ENCODE data around the gene KRT82.

KRT82 gene

GRCh38 chr12:52367876-52368275, 38.3 kb downstream of the KRT82 start:
- no peaks in the 10 kb centered on the region for H3K9me2 ChIP-seq (replicated peaks; ENCODE audit: insufficient read depth, low read length)
- H3K79me2 ChIP-seq (ENCODE audit: low read length): no peaks in the 10 kb centered on the region
- H3K27me3 ChIP-seq (replicated peaks; ENCODE audit: insufficient read depth, low read length): peaks cover 98% of the 10 kb centered on the region
- no peak overlapping the region for H3K9ac ChIP-seq (ENCODE audit: low read length)
- H3K36me3 ChIP-seq (replicated peaks; ENCODE audit: insufficient read depth, low read length): no peaks in the 10 kb centered on the region
- no peak overlapping the region for H3K4me2 ChIP-seq (ENCODE audit: low read depth, low read length)
- no peak overlapping the region for H3K27ac ChIP-seq (ENCODE audit: low read length)
- DNase-seq: no peak
- no peaks in the 10 kb centered on the region for H3F3A ChIP-seq (ENCODE audit: insufficient read depth, low read length)
- TF ChIP-seq CTCF (IDR thresholded peaks at IDR 0.05; ENCODE audit: low read length): no peak
- TF ChIP-seq EZH2 (optimal IDR thresholded peaks at IDR 0.05; ENCODE audit: low read depth, low read length): no peak
- TF ChIP-seq EZH2phosphoT487 (IDR thresholded peaks at IDR 0.05; ENCODE audit: low read length): no peak
- H4K20me1 ChIP-seq (ENCODE audit: insufficient read depth, low read length): no peaks in the 10 kb centered on the region
- no peaks in the 10 kb centered on the region for H3K4me1 ChIP-seq (ENCODE audit: low read length)
- H3K9me3 ChIP-seq (replicated peaks; ENCODE audit: insufficient read depth, low read length): no peaks in the 10 kb centered on the region
- H3K4me3 ChIP-seq (ENCODE audit: low read length): no peak overlapping the region
- no peak overlapping the region for H2AFZ ChIP-seq (ENCODE audit: low read length)

GRCh38 chr12:52366738-52367485, 39.2 kb downstream of the KRT82 start, which contains the start of gene KRT85:
Gene KRT85 (minus strand): TSS chr12:52367481. CDS start chr12:52367405, 76 bp downstream.
- no peak for DNase-seq
- H3K9me2 ChIP-seq (replicated peaks; ENCODE audit: insufficient read depth, low read length): no peaks in the 10 kb centered on the region
- TF ChIP-seq EZH2phosphoT487 (IDR thresholded peaks at IDR 0.05; ENCODE audit: low read length): no peak
- H4K20me1 ChIP-seq (ENCODE audit: insufficient read depth, low read length): no peaks in the 10 kb centered on the region
- no peaks in the 10 kb centered on the region for H3K79me2 ChIP-seq (ENCODE audit: low read length)
- no peak within 1 kb of the TSS for H3K4me3 ChIP-seq (ENCODE audit: low read length)
- H3F3A ChIP-seq (ENCODE audit: insufficient read depth, low read length): no peaks in the 10 kb centered on the region
- H3K9me3 ChIP-seq (replicated peaks; ENCODE audit: insufficient read depth, low read length): no peaks in the 10 kb centered on the region
- no peak within 1 kb of the TSS for H2AFZ ChIP-seq (ENCODE audit: low read length)
- H3K4me2 ChIP-seq (ENCODE audit: low read depth, low read length): no peak within 1 kb of the TSS
- no peaks in the 10 kb centered on the region for H3K36me3 ChIP-seq (replicated peaks; ENCODE audit: insufficient read depth, low read length)
- H3K27me3 ChIP-seq (replicated peaks; ENCODE audit: insufficient read depth, low read length): peaks cover 98% of the 10 kb centered on the region
- H3K4me1 ChIP-seq (ENCODE audit: low read length): no peaks in the 10 kb centered on the region
- H3K27ac ChIP-seq (ENCODE audit: low read length): no peak within 1 kb of the TSS
- H3K9ac ChIP-seq (ENCODE audit: low read length): no peak within 1 kb of the TSS

GRCh38 chr12:52364901-52365489, 41.1 kb downstream of the KRT82 start:
- Histone ChIP-seq H3K4me2 (ENCODE audit: low read depth, low read length) (no peak overlapping the region), H3K9ac (ENCODE audit: low read length) (no peak overlapping the region), H3F3A (ENCODE audit: insufficient read depth, low read length) (no peaks in the 10 kb centered on the region), H3K27ac (ENCODE audit: low read length) (no peak overlapping the region), H2AFZ (ENCODE audit: low read length) (no peak overlapping the region), H3K27me3 (replicated peaks; ENCODE audit: insufficient read depth, low read length) (peaks cover 97% of the 10 kb centered on the region), H3K36me3 (replicated peaks; ENCODE audit: insufficient read depth, low read length) (no peaks in the 10 kb centered on the region), H3K4me3 (ENCODE audit: low read length) (no peak overlapping the region), H3K79me2 (ENCODE audit: low read length) (no peaks in the 10 kb centered on the region), H3K9me2 (replicated peaks; ENCODE audit: insufficient read depth, low read length) (no peaks in the 10 kb centered on the region), H3K9me3 (replicated peaks; ENCODE audit: insufficient read depth, low read length) (no peaks in the 10 kb centered on the region), H3K4me1 (ENCODE audit: low read length) (no peaks in the 10 kb centered on the region), H4K20me1 (ENCODE audit: insufficient read depth, low read length) (no peaks in the 10 kb centered on the region)
- DNase-seq: no peak
- TF ChIP-seq EZH2 (optimal IDR thresholded peaks at IDR 0.05; ENCODE audit: low read depth, low read length) (no peak), CTCF (IDR thresholded peaks at IDR 0.05; ENCODE audit: low read length) (no peak), EZH2phosphoT487 (IDR thresholded peaks at IDR 0.05; ENCODE audit: low read length) (no peak)

GRCh38 chr12:52364061-52364460, 42.1 kb downstream of the KRT82 start:
- Histone ChIP-seq H3F3A (ENCODE audit: insufficient read depth, low read length) (no peaks in the 10 kb centered on the region), H3K79me2 (ENCODE audit: low read length) (no peaks in the 10 kb centered on the region), H3K36me3 (replicated peaks; ENCODE audit: insufficient read depth, low read length) (no peaks in the 10 kb centered on the region), H3K9ac (ENCODE audit: low read length) (no peak overlapping the region), H3K4me3 (ENCODE audit: low read length) (no peak overlapping the region), H3K4me2 (ENCODE audit: low read depth, low read length) (no peak overlapping the region), H3K9me2 (replicated peaks; ENCODE audit: insufficient read depth, low read length) (no peaks in the 10 kb centered on the region), H3K4me1 (ENCODE audit: low read length) (no peaks in the 10 kb centered on the region), H4K20me1 (ENCODE audit: insufficient read depth, low read length) (no peaks in the 10 kb centered on the region), H3K27me3 (replicated peaks; ENCODE audit: insufficient read depth, low read length) (peaks cover 90% of the 10 kb centered on the region), H3K27ac (ENCODE audit: low read length) (no peak overlapping the region), H2AFZ (ENCODE audit: low read length) (no peak overlapping the region), H3K9me3 (replicated peaks; ENCODE audit: insufficient read depth, low read length) (no peaks in the 10 kb centered on the region)
- TF ChIP-seq EZH2 (optimal IDR thresholded peaks at IDR 0.05; ENCODE audit: low read depth, low read length) (no peak), CTCF (IDR thresholded peaks at IDR 0.05; ENCODE audit: low read length) (no peak), EZH2phosphoT487 (IDR thresholded peaks at IDR 0.05; ENCODE audit: low read length) (no peak)
- DNase-seq: no peak
